ENCODE data around the gene ARRDC1. TPM values are rescaled to one million over a fixed set of nuclear protein-coding genes. Genes with fewer than 3 reads are reported as not detected.

ARRDC1 gene
- total and polyA plus RNA-seq, 9 of the 15 experiments (the other 6 are each of a cell fraction or from before 2014, with no cell fraction given): 0.21 to 45.3 (median 18.6) TPM

DNA sequence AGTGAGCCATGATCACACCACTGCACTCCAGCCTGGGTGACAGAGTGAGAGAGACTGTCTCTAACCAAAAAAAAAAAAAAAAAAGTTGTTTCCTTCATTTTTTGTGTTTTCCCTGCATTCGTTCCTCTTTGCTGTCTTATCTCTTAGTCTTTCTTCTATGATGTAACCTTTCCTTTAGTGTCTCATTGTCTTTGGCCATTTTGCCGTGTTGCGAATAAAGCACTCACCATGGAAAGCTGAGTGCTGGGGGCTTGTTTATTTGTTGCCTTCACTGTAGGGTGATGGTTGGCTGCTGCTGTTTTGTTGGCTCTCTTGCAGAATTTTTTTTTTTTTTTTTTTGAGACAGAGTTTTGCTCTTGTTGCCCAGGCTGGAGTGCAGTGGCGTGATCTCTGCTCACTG, 21.0 kb downstream of the ARRDC1 start (continued):
- TF ChIP-seq CEBPG (CRISPR knock-in tag; IDR thresholded peaks at IDR 0.05): peak; percentile 21; the same call in 1 of the 2 replicates
- TF ChIP-seq CEBPG (tag; conservative IDR thresholded peaks at IDR 0.05 in 1 of 2, IDR thresholded peaks at IDR 0.05 in 1 of 2): no peak
- TF ChIP-seq, protein P1, sequence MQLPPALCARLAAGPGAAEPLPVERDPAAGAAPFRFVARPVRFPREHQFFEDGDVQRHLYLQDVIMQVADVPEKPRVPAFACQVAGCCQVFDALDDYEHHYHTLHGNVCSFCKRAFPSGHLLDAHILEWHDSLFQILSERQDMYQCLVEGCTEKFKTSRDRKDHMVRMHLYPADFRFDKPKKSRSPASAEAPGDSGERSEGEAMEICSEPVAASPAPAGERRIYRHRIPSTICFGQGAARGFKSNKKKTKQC (CRISPR knock-in tag; IDR thresholded peaks at IDR 0.05): no peak
- no peak for TF ChIP-seq NR2C2 (CRISPR knock-in tag; IDR thresholded peaks at IDR 0.05)
- no peak for TF ChIP-seq NR2C2 (tag; IDR thresholded peaks at IDR 0.05)
- TF ChIP-seq, protein P2, sequence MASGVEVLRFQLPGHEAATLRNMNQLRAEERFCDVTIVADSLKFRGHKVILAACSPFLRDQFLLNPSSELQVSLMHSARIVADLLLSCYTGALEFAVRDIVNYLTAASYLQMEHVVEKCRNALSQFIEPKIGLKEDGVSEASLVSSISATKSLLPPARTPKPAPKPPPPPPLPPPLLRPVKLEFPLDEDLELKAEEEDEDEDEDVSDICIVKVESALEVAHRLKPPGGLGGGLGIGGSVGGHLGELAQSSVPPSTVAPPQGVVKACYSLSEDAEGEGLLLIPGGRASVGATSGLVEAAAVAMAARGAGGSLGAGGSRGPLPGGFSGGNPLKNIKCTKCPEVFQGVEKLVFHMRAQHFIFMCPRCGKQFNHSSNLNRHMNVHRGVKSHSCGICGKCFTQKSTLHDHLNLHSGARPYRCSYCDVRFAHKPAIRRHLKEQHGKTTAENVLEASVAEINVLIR (CRISPR knock-in tag; IDR thresholded peaks at IDR 0.05): no peak
- no peak for TF ChIP-seq ELF1 (tag; IDR thresholded peaks at IDR 0.05)
- 0 out of 2 replicates have a peak, but pooled peaks have one; percentile 18 for TF ChIP-seq SOX6 (IDR thresholded peaks at IDR 0.05)
- no peak for TF ChIP-seq NFYB (IDR thresholded peaks at IDR 0.05; ENCODE audit: extremely low read depth, insufficient read length)
- no peak for TF ChIP-seq ZNF253 (CRISPR knock-in tag; conservative IDR thresholded peaks at IDR 0.05)
- no peak for TF ChIP-seq HMG20A (CRISPR knock-in tag; conservative IDR thresholded peaks at IDR 0.05)
- TF ChIP-seq POLR2B (IDR thresholded peaks at IDR 0.05; ENCODE audit: low read depth, partially characterized antibody): no peak
- TF ChIP-seq KLF1 (tag; IDR thresholded peaks at IDR 0.05): no peak
- TF ChIP-seq ZNF384 (IDR thresholded peaks at IDR 0.05; ENCODE audit: low read depth, low read length): peak; percentile 9; the same call in 1 of the 2 replicates
- peak; percentile 47 for TF ChIP-seq ATF7 (IDR thresholded peaks at IDR 0.05)
- TF ChIP-seq, protein P3, sequence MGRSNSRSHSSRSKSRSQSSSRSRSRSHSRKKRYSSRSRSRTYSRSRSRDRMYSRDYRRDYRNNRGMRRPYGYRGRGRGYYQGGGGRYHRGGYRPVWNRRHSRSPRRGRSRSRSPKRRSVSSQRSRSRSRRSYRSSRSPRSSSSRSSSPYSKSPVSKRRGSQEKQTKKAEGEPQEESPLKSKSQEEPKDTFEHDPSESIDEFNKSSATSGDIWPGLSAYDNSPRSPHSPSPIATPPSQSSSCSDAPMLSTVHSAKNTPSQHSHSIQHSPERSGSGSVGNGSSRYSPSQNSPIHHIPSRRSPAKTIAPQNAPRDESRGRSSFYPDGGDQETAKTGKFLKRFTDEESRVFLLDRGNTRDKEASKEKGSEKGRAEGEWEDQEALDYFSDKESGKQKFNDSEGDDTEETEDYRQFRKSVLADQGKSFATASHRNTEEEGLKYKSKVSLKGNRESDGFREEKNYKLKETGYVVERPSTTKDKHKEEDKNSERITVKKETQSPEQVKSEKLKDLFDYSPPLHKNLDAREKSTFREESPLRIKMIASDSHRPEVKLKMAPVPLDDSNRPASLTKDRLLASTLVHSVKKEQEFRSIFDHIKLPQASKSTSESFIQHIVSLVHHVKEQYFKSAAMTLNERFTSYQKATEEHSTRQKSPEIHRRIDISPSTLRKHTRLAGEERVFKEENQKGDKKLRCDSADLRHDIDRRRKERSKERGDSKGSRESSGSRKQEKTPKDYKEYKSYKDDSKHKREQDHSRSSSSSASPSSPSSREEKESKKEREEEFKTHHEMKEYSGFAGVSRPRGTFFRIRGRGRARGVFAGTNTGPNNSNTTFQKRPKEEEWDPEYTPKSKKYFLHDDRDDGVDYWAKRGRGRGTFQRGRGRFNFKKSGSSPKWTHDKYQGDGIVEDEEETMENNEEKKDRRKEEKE (IDR thresholded peaks at IDR 0.05; ENCODE audit: borderline replicate concordance in 1 of 2, control insufficient read depth in 1 of 2, low read depth in 2 of 2, low read length in 1 of 2): no peak
- TF ChIP-seq POLR2AphosphoS5 (IDR thresholded peaks at IDR 0.05; ENCODE audit: control insufficient read depth, insufficient read depth, low read depth, low read length): no peak
- 0 out of 2 replicates have a peak, but pooled peaks have one; percentile 17 for TF ChIP-seq DPF2 (IDR thresholded peaks at IDR 0.05)
- TF ChIP-seq, protein P4, sequence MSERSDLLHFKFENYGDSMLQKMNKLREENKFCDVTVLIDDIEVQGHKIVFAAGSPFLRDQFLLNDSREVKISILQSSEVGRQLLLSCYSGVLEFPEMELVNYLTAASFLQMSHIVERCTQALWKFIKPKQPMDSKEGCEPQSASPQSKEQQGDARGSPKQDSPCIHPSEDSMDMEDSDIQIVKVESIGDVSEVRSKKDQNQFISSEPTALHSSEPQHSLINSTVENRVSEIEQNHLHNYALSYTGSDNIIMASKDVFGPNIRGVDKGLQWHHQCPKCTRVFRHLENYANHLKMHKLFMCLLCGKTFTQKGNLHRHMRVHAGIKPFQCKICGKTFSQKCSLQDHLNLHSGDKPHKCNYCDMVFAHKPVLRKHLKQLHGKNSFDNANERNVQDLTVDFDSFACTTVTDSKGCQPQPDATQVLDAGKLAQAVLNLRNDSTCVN (CRISPR knock-in tag; IDR thresholded peaks at IDR 0.05): no peak
- no peak for TF ChIP-seq MCM5 (IDR thresholded peaks at IDR 0.05; ENCODE audit: low read depth)
- TF ChIP-seq ELF2 (CRISPR knock-in tag; IDR thresholded peaks at IDR 0.05): no peak
- no peak for TF ChIP-seq TCF3 (CRISPR knock-in tag; IDR thresholded peaks at IDR 0.05)
- no peak for TF ChIP-seq MCM7 (IDR thresholded peaks at IDR 0.05)

Measured in K562 (cell line).